AG04450 (cell line): ENCODE measurements around the gene C5orf58. TPM values are rescaled to one million over a fixed set of nuclear protein-coding genes. Genes with fewer than 3 reads are reported as not detected.

ENCODE experiments used
- CTCF ChIA-PET: fragments of 300-600, 350-600 bp; formaldehyde crosslinking; extraction: SDS; loops from one replicate; lab custom pipeline; 2022; ENCODE audit warnings: antibody characterized with exemption, inconsistent platforms; lab: Charles Lee
- POLR2A ChIA-PET: fragments of 350-600 bp; formaldehyde crosslinking; extraction: SDS; loops from one replicate; lab custom pipeline; 2021; ENCODE audit warnings: antibody characterized with exemption, inconsistent platforms; lab: Yijun Ruan, JAX
- DNase-seq: peaks from one replicate; pipeline ENCODE4 v3.0.0-alpha.2; 2011; ENCODE audit warnings: low read depth, low spot score
- H3K27ac ChIP-seq: one replicate; pipeline ENCODE4 v1.5.1; 2012; ENCODE audit warnings: low read depth, low read length, control low read depth
- H3K27me3 ChIP-seq: one replicate; pipeline ENCODE4 v1.6.0; 2012; ENCODE audit warnings: low read length; ENCODE audit not compliant: control insufficient read depth, insufficient read depth
- H3K4me3 ChIP-seq: 2 replicates; pipeline ENCODE4 v1.5.1; 2011; ENCODE audit warnings: mild to moderate bottlenecking, low read depth, low read length, control low read depth
- H3K9me3 ChIP-seq: 2 replicates; pipeline ENCODE4 v1.5.1; 2012; ENCODE audit warnings: low read length; ENCODE audit not compliant: control insufficient read depth, insufficient read depth
- CTCF ChIP-seq: IDR thresholded peaks from 2 replicates; pipeline ENCODE4 v1.5.1; 2011; ENCODE audit warnings: low read depth, low read length, control low read depth, inconsistent platforms
- polyA plus RNA-seq: library from polyadenylated mRNA; depleted of rRNA; stranded (reverse); fragments of >200 nt; gene quantifications from 2 replicates; pipeline ENCODE4 v1.2.3, GENCODE V29; 2011

The C5orf58 gene
- polyA plus RNA-seq, 1 experiment, result not detected

GRCh38 chr5:170284231-170284630 lies 51.4 kb downstream of the C5orf58 start:
- Histone ChIP-seq H3K27me3 (no peaks in the 10 kb centered on the region), H3K27ac (no peak overlapping the region), H3K9me3 (no peaks in the 10 kb centered on the region), H3K4me3 (no peak overlapping the region)
- ChIA-PET CTCF (no interaction called here), POLR2A (no interaction called here)
- TF ChIP-seq CTCF, result no peak
- DNase-seq, result no peak

GRCh38 chr5:170285181-170285580 lies 52.4 kb downstream of the C5orf58 start:
- Histone ChIP-seq H3K27me3 (no peaks in the 10 kb centered on the region), H3K4me3 (no peak overlapping the region), H3K9me3 (no peaks in the 10 kb centered on the region), H3K27ac (no peak overlapping the region)
- POLR2A ChIA-PET, result no interaction called here
- no peak for TF ChIP-seq CTCF
- DNase-seq, result no peak
- CTCF ChIA-PET, result interaction anchor here (0.6 kb wide), 1 partner anchor 65 kb away, joined by 4 read pairs; no protein-coding TSS in a partner anchor

GRCh38 chr5:170286386-170286925 lies 53.7 kb downstream of the C5orf58 start:
- no peak for TF ChIP-seq CTCF
- no peak overlapping the region for H3K27ac ChIP-seq
- CTCF ChIA-PET, result no interaction called here
- H3K4me3 ChIP-seq, result no peak overlapping the region
- H3K27me3 ChIP-seq, result no peaks in the 10 kb centered on the region
- H3K9me3 ChIP-seq, result no peaks in the 10 kb centered on the region
- POLR2A ChIA-PET, result no interaction called here
- DNase-seq, result no peak

- Histone ChIP-seq H3K9me3 (no peaks in the 10 kb centered on the region), H3K4me3 (no peak overlapping the region), H3K27me3 (no peaks in the 10 kb centered on the region), H3K27ac (no peak overlapping the region)
- TF ChIP-seq CTCF, result no peak
- ChIA-PET POLR2A (no interaction called here), CTCF (interaction anchor here (1.1 kb wide), 1 partner anchor 147 kb away, joined by 4 read pairs; no protein-coding TSS in a partner anchor)
- DNase-seq, result no peak
Measured at GRCh38 chr5:170287532-170287931, 54.7 kb downstream of the C5orf58 start.

GRCh38 chr5:170288151-170288550 lies 55.4 kb downstream of the C5orf58 start:
- ChIA-PET POLR2A (no interaction called here), CTCF (no interaction called here)
- Histone ChIP-seq H3K27me3 (no peaks in the 10 kb centered on the region), H3K9me3 (no peaks in the 10 kb centered on the region), H3K27ac (no peak overlapping the region), H3K4me3 (no peak overlapping the region)
- no peak for TF ChIP-seq CTCF
- no peak for DNase-seq
